Ishikawa (cell line): ENCODE results near the gene MRO.

Experiments
- CEBPB ChIP-seq: IDR thresholded peaks from 2 replicates; pipeline ENCODE4 v1.6.1; 2012
- CREB1 ChIP-seq: IDR thresholded peaks from 2 replicates; pipeline ENCODE4 v1.6.1; 2012; ENCODE audit warnings: low read depth
- EGR1 ChIP-seq: IDR thresholded peaks from 2 replicates; pipeline ENCODE4 v1.6.1; 2012
- EP300 ChIP-seq: IDR thresholded peaks from 2 replicates; pipeline ENCODE4 v1.6.1; 2012; ENCODE audit warnings: borderline replicate concordance
- FOXM1 ChIP-seq: IDR thresholded peaks from 2 replicates; pipeline ENCODE4 v1.6.1; 2012; ENCODE audit warnings: low read depth, borderline replicate concordance
- NFIC ChIP-seq: IDR thresholded peaks from 2 replicates; pipeline ENCODE4 v1.6.1; 2012
- RAD21 ChIP-seq: IDR thresholded peaks from 2 replicates; pipeline ENCODE4 v1.6.1; 2012; ENCODE audit warnings: low read depth
- REST ChIP-seq: IDR thresholded peaks from 2 replicates; pipeline ENCODE4 v1.6.1; 2012; ENCODE audit warnings: low read depth, mild to moderate bottlenecking
- TAF1 ChIP-seq: IDR thresholded peaks from 2 replicates; pipeline ENCODE4 v1.6.1; 2012; ENCODE audit warnings: low read depth, mild to moderate bottlenecking
- TCF12 ChIP-seq: IDR thresholded peaks from 2 replicates; pipeline ENCODE4 v1.6.1; 2012; ENCODE audit warnings: low read depth
- TEAD4 ChIP-seq: IDR thresholded peaks from 2 replicates; pipeline ENCODE4 v1.6.1; 2012
- YY1 ChIP-seq: IDR thresholded peaks from 2 replicates; pipeline ENCODE4 v1.6.1; 2012; ENCODE audit warnings: low read depth
- ZBTB7A ChIP-seq: IDR thresholded peaks from 2 replicates; pipeline ENCODE4 v1.6.1; 2012; ENCODE audit warnings: low read depth
- TF ChIP-seq, protein P1 (sequence below): IDR thresholded peaks from 2 replicates; pipeline ENCODE4 v1.6.1; 2012
- TF ChIP-seq, protein P2 (sequence below): IDR thresholded peaks from 2 replicates; pipeline ENCODE4 v1.6.1; 2012

Gene MRO

DNA sequence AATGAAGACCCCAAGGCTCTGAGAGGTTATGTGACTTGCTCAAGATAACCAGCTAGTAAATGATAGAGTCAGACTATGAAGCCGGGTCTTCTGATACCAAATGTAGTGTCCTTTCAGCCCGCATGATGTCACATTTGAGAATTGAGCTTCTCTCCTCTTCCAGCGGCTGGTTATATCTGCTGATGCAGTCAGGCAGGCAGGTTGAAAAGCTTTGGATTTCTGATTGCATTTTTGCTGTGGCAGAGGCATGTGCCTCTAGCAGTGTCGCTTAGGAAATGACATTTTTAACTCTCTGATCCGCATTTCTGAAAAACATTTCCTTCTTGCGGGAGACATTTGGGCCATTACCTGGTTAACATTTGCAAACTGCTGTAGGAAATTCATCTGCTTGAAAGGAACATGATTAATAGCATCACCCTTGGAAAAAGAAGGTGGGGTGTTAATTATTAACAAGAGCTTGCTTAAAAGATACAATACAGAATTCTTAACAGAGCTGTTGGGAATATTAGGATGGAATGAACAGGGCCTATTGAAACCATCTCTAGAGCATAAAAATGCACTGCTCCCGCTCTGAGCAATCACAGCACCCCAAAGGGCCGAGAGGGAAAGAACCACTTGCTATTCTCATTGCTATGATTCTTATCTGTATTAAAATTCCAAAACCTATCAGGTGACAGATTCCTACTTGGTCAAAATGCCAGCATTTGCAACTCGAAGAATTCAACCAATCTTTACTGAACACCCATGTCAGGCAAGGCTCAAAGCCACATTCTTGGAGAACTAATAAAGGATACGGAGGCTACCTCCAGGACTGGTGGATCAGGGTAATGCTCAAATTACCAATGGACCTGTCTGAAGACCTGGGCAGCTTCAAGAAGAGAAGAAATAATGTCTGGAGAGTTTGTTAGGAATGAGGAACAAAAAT, 25.9 kb downstream of the MRO start:
- no peak for TF ChIP-seq RAD21
- TF ChIP-seq CEBPB = no peak
- TF ChIP-seq TEAD4 = no peak
- no peak for TF ChIP-seq EGR1
- no peak for TF ChIP-seq ZBTB7A
- TF ChIP-seq CREB1 = no peak
- TF ChIP-seq REST = no peak
- TF ChIP-seq, protein P1, sequence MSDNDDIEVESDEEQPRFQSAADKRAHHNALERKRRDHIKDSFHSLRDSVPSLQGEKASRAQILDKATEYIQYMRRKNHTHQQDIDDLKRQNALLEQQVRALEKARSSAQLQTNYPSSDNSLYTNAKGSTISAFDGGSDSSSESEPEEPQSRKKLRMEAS = no peak
- TF ChIP-seq FOXM1 = no peak
- TF ChIP-seq NFIC = no peak
- TF ChIP-seq YY1 = no peak
- TF ChIP-seq EP300 = no peak

- no peak for TF ChIP-seq CREB1
- no peak for TF ChIP-seq TCF12
- TF ChIP-seq REST = no peak
- no peak for TF ChIP-seq EGR1
- no peak for TF ChIP-seq EP300
- no peak for TF ChIP-seq YY1
- no peak for TF ChIP-seq ZBTB7A
These were observed 26.9 kb downstream of the MRO start for GRCh38 chr18:50792885-50793284.

GRCh38 chr18:50791599-50792438, 28.0 kb downstream of the MRO start:
- TF ChIP-seq EGR1 (no peak), TEAD4 (no peak), TCF12 (no peak), REST (no peak), CREB1 (no peak), TAF1 (no peak), YY1 (no peak), EP300 (no peak)
- TF ChIP-seq, protein P2, sequence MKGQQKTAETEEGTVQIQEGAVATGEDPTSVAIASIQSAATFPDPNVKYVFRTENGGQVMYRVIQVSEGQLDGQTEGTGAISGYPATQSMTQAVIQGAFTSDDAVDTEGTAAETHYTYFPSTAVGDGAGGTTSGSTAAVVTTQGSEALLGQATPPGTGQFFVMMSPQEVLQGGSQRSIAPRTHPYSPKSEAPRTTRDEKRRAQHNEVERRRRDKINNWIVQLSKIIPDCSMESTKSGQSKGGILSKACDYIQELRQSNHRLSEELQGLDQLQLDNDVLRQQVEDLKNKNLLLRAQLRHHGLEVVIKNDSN = no peak

GRCh38 chr18:50790948-50791347, 28.9 kb downstream of the MRO start:
- TF ChIP-seq CEBPB = no peak
- no peak for TF ChIP-seq EGR1
- TF ChIP-seq CREB1 = no peak
- TF ChIP-seq REST = no peak
- TF ChIP-seq, protein P1 = no peak
- no peak for TF ChIP-seq EP300
- no peak for TF ChIP-seq RAD21
- TF ChIP-seq, protein P2 = no peak
- TF ChIP-seq TAF1 = no peak
- no peak for TF ChIP-seq NFIC
- no peak for TF ChIP-seq FOXM1
- TF ChIP-seq ZBTB7A = no peak
- no peak for TF ChIP-seq TCF12
- no peak for TF ChIP-seq YY1
